ENCODE results near the gene SLC7A1. TPM values are rescaled to one million over a fixed set of nuclear protein-coding genes. Genes with fewer than 3 reads are reported as not detected.

SLC7A1 gene
- total and polyA plus RNA-seq, 3 experiments from 2014 or later, result 7.2 to 161 (median 152) TPM

DNA sequence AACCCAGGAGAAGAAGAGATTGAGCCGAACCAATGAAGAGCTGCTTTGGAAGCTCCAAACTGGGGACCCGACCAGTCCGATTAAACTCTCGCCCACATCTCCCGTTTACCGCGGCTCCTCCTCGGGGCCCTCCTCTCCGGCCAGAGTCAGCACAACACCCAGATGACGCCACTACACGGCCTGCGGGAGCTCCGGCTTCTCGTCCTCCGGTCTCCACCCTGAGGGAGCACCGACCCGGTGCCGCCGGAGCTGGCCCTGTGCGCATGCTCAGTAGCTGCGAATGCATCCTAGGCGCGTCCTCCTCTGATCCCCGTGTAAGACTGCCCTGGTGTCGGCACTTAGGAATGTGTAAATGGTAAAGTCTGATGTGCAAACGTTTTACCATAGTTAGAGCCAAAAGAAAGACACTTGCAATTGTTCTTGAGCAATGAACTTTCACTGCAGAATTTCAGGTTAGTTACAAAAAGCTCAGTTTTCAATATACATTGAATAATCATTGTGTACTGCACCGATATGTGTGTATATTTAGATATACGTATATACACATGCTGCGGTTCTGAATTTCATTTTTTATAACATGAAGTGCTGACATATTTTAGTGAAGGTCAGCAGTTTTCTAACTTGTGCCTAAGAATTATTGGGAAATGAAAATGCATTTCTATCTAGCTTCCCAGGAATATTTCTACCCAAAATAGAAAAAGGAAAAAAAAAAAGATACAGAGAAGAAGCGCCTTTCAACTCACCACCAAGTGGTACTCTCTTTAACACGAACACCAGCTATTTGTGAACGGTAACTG lies 92.2 kb downstream of the SLC7A1 start:
- Mint-ChIP-seq H3K36me3 (no peaks in the 10 kb centered on the region), H3K4me3 (no peak overlapping the region), H3K27ac (no peak overlapping the region), H3K9me3 (no peaks in the 10 kb centered on the region), H3K4me1 (no peaks in the 10 kb centered on the region), H3K27me3 (peaks cover 10 to 38% of the 10 kb centered on the region in 2 donors)
- no peak overlapping the region for H3K4me3 ChIP-seq (ENCODE audit: low read length)
- no peaks in the 10 kb centered on the region for H3K4me1 ChIP-seq (ENCODE audit: insufficient read depth, low read length)
- H3K36me3 ChIP-seq (ENCODE audit: insufficient read depth, low read length), result no peaks in the 10 kb centered on the region
- H3K27me3 ChIP-seq (ENCODE audit: insufficient read depth, low read length, poor library complexity, severe bottlenecking), result no peaks in the 10 kb centered on the region
- ChIA-PET POLR2A (no interaction called here), CTCF (interaction anchor here (3.0 kb wide), 1 partner anchor 612 kb away, joined by 15 read pairs; no protein-coding TSS in a partner anchor)
- H3K27ac ChIP-seq (ENCODE audit: low read depth, low read length), result no peak overlapping the region
- no peak for DNase-seq
- no peaks in the 10 kb centered on the region for H3K9me3 ChIP-seq (ENCODE audit: low read length)

DNA sequence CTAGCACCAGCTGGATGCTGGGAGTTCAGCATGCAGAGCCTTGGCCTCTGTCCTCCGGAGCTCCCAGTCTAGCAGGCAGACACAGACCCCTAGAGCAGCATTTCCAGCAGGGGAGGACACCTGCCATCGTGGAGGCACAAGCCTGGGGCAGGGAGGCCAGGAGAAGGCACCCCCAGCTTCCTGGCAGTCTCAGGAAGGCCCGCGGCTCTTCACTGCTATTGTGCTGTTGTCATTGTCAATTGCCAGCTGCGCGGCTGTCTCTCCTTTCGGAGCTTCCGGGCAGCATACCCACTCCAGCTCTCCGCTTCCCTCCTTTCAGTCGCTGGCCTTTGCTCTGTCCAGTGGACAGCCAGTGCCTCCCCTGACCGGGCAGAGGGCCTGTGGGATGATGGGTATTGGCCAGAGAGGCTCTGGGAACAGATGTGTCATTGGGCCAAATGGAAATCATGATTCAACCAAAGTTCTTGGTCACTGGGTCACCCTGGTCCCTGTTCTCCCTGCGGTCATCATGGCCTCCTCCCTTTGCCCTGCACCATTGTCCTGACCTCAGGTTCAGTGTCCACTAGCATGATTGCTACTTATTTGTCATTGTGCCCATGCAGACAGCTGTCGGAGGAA lies 93.0 kb downstream of the SLC7A1 start:
- Histone ChIP-seq H3K27ac (ENCODE audit: low read depth, low read length) (no peak overlapping the region), H3K9me3 (ENCODE audit: low read length) (no peaks in the 10 kb centered on the region), H3K4me3 (ENCODE audit: low read length) (no peak overlapping the region), H3K36me3 (ENCODE audit: insufficient read depth, low read length) (no peaks in the 10 kb centered on the region), H3K4me1 (ENCODE audit: insufficient read depth, low read length) (no peaks in the 10 kb centered on the region), H3K27me3 (ENCODE audit: insufficient read depth, low read length, poor library complexity, severe bottlenecking) (no peaks in the 10 kb centered on the region)
- H3K27me3 Mint-ChIP-seq, result peaks cover 10 to 40% of the 10 kb centered on the region in 2 donors
- H3K36me3 Mint-ChIP-seq, result no peaks in the 10 kb centered on the region
- H3K27ac Mint-ChIP-seq, result no peak overlapping the region
- no peaks in the 10 kb centered on the region for H3K4me1 Mint-ChIP-seq
- POLR2A ChIA-PET, result no interaction called here
- DNase-seq, result no peak
- no peak overlapping the region for H3K4me3 Mint-ChIP-seq
- CTCF ChIA-PET, result interaction anchor here (1.4 to 3.0 kb wide), 2 partner anchors 205 to 613 kb away, joined by 5 to 15 read pairs; no protein-coding TSS in a partner anchor
- H3K9me3 Mint-ChIP-seq, result no peaks in the 10 kb centered on the region

DNA sequence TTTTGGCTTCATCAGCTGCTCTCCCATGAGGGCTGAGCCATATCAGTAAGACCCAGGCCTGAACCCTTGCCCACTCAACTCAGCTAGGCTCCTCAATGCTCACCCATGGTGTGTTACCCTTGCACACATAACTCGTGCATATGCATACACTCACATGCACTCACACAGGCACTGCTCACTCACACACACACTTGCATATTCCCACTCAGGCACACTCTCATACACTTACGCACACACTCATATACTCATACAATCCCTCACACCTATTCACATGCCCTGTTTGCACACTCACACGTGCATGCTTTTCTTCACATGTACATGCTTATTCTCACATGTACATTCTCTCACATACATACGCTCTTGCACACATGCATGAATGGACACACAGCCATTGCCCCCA lies 93.8 kb downstream of the SLC7A1 start:
- ChIA-PET CTCF (interaction anchor here (1.4 kb wide), 1 partner anchor 206 kb away, joined by 5 read pairs; no protein-coding TSS in a partner anchor), POLR2A (no interaction called here)
- no peaks in the 10 kb centered on the region for H3K4me1 Mint-ChIP-seq
- Histone ChIP-seq H3K27ac (ENCODE audit: low read depth, low read length) (no peak overlapping the region), H3K27me3 (ENCODE audit: insufficient read depth, low read length, poor library complexity, severe bottlenecking) (no peaks in the 10 kb centered on the region), H3K36me3 (ENCODE audit: insufficient read depth, low read length) (no peaks in the 10 kb centered on the region), H3K4me1 (ENCODE audit: insufficient read depth, low read length) (no peaks in the 10 kb centered on the region), H3K9me3 (ENCODE audit: low read length) (no peaks in the 10 kb centered on the region), H3K4me3 (ENCODE audit: low read length) (no peak overlapping the region)
- H3K4me3 Mint-ChIP-seq, result no peak overlapping the region
- H3K27me3 Mint-ChIP-seq, result peaks cover 12 to 47% of the 10 kb centered on the region in 2 donors
- H3K27ac Mint-ChIP-seq, result no peak overlapping the region
- DNase-seq, result no peak
- H3K9me3 Mint-ChIP-seq, result no peaks in the 10 kb centered on the region
- H3K36me3 Mint-ChIP-seq, result no peaks in the 10 kb centered on the region

GRCh38 chr13:29500386-29500785 lies 95.1 kb downstream of the SLC7A1 start:
- H3K27me3 ChIP-seq (ENCODE audit: insufficient read depth, low read length, poor library complexity, severe bottlenecking), result no peaks in the 10 kb centered on the region
- H3K27me3 Mint-ChIP-seq, result peaks cover 24 to 56% of the 10 kb centered on the region in 2 donors
- no peaks in the 10 kb centered on the region for H3K36me3 ChIP-seq (ENCODE audit: insufficient read depth, low read length)
- DNase-seq, result no peak
- H3K4me3 Mint-ChIP-seq, result no peak overlapping the region
- H3K4me1 ChIP-seq (ENCODE audit: insufficient read depth, low read length), result no peaks in the 10 kb centered on the region
- H3K9me3 Mint-ChIP-seq, result no peaks in the 10 kb centered on the region
- H3K9me3 ChIP-seq (ENCODE audit: low read length), result no peaks in the 10 kb centered on the region
- H3K4me3 ChIP-seq (ENCODE audit: low read length), result no peak overlapping the region
- POLR2A ChIA-PET, result no interaction called here
- no peak overlapping the region for H3K27ac ChIP-seq (ENCODE audit: low read depth, low read length)
- CTCF ChIA-PET, result interaction anchor here (4.6 kb wide), 1 partner anchor 8 kb away, joined by 25 read pairs; no protein-coding TSS in a partner anchor
- no peak overlapping the region for H3K27ac Mint-ChIP-seq
- no peaks in the 10 kb centered on the region for H3K36me3 Mint-ChIP-seq
- peaks cover 0 to 5% (median 4%) of the 10 kb centered on the region in 3 donors for H3K4me1 Mint-ChIP-seq

DNA sequence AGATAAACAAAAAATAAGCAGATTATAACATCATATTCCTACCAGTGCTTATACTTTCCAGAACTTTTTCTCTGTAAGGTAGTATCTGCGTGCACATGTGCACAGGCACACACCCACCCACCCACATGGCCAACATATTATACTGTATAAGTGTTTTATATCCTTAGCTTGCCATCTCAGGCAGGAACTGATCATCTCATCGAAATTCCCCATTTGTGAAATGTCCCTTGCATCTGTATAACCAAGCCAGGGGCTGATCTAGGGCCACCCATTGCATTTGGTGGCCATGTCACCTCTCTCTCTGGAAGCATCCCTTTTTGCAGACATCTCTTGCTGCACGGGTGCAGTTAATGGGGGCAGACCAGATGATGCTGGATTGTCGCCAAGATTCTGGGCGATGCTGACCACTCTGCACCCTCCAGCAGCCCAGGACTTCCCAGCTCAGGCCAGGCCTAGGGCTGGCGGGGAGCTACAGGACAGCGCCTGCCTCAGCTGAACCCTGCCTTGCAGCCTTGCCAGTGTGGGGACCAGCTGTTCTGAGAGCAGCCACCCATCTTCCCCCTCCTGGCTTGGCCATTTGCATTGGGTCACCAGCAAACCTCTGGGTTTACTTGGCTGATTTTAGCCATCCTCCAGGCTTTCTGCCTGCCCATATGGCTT lies 95.9 kb downstream of the SLC7A1 start:
- Histone ChIP-seq H3K27ac (ENCODE audit: low read depth, low read length) (no peak overlapping the region), H3K27me3 (ENCODE audit: insufficient read depth, low read length, poor library complexity, severe bottlenecking) (no peaks in the 10 kb centered on the region), H3K9me3 (ENCODE audit: low read length) (no peaks in the 10 kb centered on the region), H3K4me1 (ENCODE audit: insufficient read depth, low read length) (no peaks in the 10 kb centered on the region), H3K4me3 (ENCODE audit: low read length) (no peak overlapping the region), H3K36me3 (ENCODE audit: insufficient read depth, low read length) (no peaks in the 10 kb centered on the region)
- CTCF ChIA-PET, result interaction anchor here (4.6 kb wide), 1 partner anchor 8 kb away, joined by 25 read pairs; no protein-coding TSS in a partner anchor
- Mint-ChIP-seq H3K9me3 (no peaks in the 10 kb centered on the region), H3K36me3 (no peaks in the 10 kb centered on the region), H3K4me3 (no peak overlapping the region), H3K4me1 (peaks cover 0 to 5% (median 4%) of the 10 kb centered on the region in 3 donors), H3K27me3 (peaks cover 24 to 51% of the 10 kb centered on the region in 2 donors), H3K27ac (no peak overlapping the region)
- POLR2A ChIA-PET, result no interaction called here
- DNase-seq, result no peak

DNA sequence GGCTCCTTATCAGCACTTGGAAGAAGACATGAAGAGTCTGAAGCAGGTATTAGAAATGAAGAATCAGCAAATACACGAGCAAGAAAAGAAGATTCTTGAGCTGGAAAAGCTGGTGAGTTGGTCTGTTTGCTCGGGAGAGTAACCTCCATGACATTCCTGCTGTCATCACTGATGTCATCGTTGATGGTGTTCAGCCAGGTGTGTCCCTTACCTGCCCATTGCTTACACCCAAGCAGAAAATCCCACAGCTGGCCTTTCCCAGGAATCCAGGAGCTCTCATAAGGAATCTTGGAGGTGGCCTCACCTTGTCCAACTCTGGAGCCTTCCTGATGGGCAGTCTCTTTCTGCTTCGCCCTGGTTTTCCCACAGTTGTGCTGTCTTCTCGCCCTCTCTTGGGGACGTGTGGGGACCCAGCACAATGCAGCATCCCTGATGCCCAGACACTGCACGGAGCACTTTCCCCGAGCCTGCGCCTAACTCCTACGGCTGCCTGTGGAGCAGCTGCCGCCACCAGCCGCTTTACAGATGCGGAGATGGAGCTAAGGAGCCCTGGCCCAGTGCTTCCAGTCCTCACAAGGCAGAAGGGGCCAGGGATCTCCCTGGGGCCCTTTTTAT lies 97.0 kb downstream of the SLC7A1 start:
- no peak overlapping the region for H3K27ac ChIP-seq (ENCODE audit: low read depth, low read length)
- no peaks in the 10 kb centered on the region for H3K36me3 Mint-ChIP-seq
- no peaks in the 10 kb centered on the region for H3K9me3 Mint-ChIP-seq
- H3K9me3 ChIP-seq (ENCODE audit: low read length), result no peaks in the 10 kb centered on the region
- peaks cover 0 to 5% (median 4%) of the 10 kb centered on the region in 3 donors for H3K4me1 Mint-ChIP-seq
- H3K27me3 Mint-ChIP-seq, result peaks cover 24 to 49% of the 10 kb centered on the region in 2 donors
- ChIA-PET POLR2A (no interaction called here), CTCF (interaction anchor here (1.3 to 4.6 kb wide), 2 partner anchors 10 to 25 kb away, joined by 3 to 25 read pairs; no protein-coding TSS in a partner anchor)
- no peak overlapping the region for H3K4me3 Mint-ChIP-seq
- no peaks in the 10 kb centered on the region for H3K27me3 ChIP-seq (ENCODE audit: insufficient read depth, low read length, poor library complexity, severe bottlenecking)
- DNase-seq, result no peak
- no peak overlapping the region for H3K4me3 ChIP-seq (ENCODE audit: low read length)
- no peak overlapping the region for H3K27ac Mint-ChIP-seq
- H3K4me1 ChIP-seq (ENCODE audit: insufficient read depth, low read length), result no peaks in the 10 kb centered on the region
- no peaks in the 10 kb centered on the region for H3K36me3 ChIP-seq (ENCODE audit: insufficient read depth, low read length)

DNA sequence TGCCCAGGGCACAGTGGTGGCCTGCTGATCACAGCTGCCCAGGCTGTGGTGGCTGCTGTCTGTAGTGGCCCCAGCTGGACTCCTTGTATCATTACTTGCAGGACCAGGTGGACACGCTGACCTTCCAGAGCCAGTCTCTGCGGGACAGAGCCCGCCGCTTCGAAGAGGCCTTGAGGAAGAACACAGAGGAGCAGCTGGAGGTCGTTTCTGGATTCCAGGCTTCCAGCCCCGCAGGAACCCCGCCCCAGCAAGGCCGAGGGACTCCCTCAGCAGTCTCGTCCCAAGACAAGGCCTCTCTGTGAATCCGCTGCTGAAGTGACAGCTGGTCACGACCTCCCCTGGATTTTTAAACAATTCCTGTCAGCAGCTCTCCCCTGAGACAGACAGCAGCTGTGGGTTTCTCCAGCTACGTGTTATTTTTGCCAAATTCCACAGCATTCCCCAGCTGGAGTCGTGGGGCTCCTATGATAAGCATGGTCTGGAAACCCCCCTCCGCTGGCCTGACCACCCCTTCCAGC lies 98.3 kb downstream of the SLC7A1 start:
- H3K27ac Mint-ChIP-seq, result no peak overlapping the region
- POLR2A ChIA-PET, result no interaction called here
- Histone ChIP-seq H3K27ac (ENCODE audit: low read depth, low read length) (no peak overlapping the region), H3K36me3 (ENCODE audit: insufficient read depth, low read length) (no peaks in the 10 kb centered on the region), H3K9me3 (ENCODE audit: low read length) (no peaks in the 10 kb centered on the region), H3K27me3 (ENCODE audit: insufficient read depth, low read length, poor library complexity, severe bottlenecking) (no peaks in the 10 kb centered on the region), H3K4me1 (ENCODE audit: insufficient read depth, low read length) (no peaks in the 10 kb centered on the region), H3K4me3 (ENCODE audit: low read length) (no peak overlapping the region)
- no peak for DNase-seq
- H3K4me3 Mint-ChIP-seq, result no peak overlapping the region
- no peaks in the 10 kb centered on the region for H3K9me3 Mint-ChIP-seq
- H3K4me1 Mint-ChIP-seq, result peaks cover 0 to 5% (median 4%) of the 10 kb centered on the region in 3 donors
- H3K36me3 Mint-ChIP-seq, result no peaks in the 10 kb centered on the region
- H3K27me3 Mint-ChIP-seq, result peaks cover 26 to 41% of the 10 kb centered on the region in 2 donors
- CTCF ChIA-PET, result interaction anchor here (1.3 to 4.6 kb wide), 2 partner anchors 11 to 24 kb away, joined by 3 to 25 read pairs; no protein-coding TSS in a partner anchor

All from CD8-positive, alpha-beta memory T cell (primary cell).